GM18498 (cell line): ENCODE data around the gene OTOGL.

Experiments used
- ATAC-seq: cut with Tn5 transposase; IDR thresholded peaks from one replicate; pipeline ENCODE4 v1.9.1; 2021; ENCODE audit warnings: mild to moderate bottlenecking, moderate library complexity; ENCODE audit not compliant: unreplicated experiment

OTOGL gene

DNA sequence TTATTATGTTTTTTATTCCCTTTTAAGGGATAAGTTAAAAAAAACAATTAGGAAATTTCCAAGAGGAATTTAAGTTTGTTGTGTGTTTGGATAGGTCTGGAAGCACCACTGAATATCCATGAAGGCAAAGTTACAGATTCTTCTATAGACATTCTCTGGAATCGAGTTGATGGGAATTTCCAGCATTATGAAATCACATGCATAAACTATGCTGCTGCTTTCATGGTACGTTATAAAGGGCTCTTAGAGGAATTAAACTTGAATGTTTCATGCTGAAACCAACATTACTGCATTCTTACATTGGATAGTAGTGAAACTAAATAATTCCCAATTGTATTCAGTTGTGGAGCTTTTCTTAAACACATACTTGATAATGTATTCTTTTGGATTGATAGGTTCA lies 323.2 kb downstream of the OTOGL start:
- ATAC-seq: no peak
